Mucosa of stomach (tissue), 1 donor: ENCODE data around the gene DIS3L2.
"Not testable (repeated sequence)": the region's sequence is repeated elsewhere in the genome, so short reads cannot be mapped to it uniquely, and the experiment has no call there.

Source experiments
- H3K27me3 ChIP-seq: one replicate; pipeline ENCODE4 v1.7.0; 2013; ENCODE audit warnings: mild to moderate bottlenecking, low read length; ENCODE audit not compliant: control insufficient read depth, insufficient read depth
- H3K36me3 ChIP-seq: one replicate; pipeline ENCODE4 v1.7.0; 2013; ENCODE audit warnings: low read length; ENCODE audit not compliant: control insufficient read depth, insufficient read depth
- H3K4me1 ChIP-seq: one replicate; pipeline ENCODE4 v1.7.0; 2013; ENCODE audit warnings: mild to moderate bottlenecking, low read length; ENCODE audit not compliant: control insufficient read depth, insufficient read depth
- H3K4me3 ChIP-seq: one replicate; pipeline ENCODE4 v1.7.0; 2013; ENCODE audit warnings: low read length
- H3K9ac ChIP-seq: one replicate; pipeline ENCODE4 v1.7.0; 2013; ENCODE audit warnings: mild to moderate bottlenecking, low read length, moderate library complexity
- H3K9me3 ChIP-seq: one replicate; pipeline ENCODE4 v1.7.0; 2013; ENCODE audit warnings: mild to moderate bottlenecking, low read length, moderate library complexity; ENCODE audit not compliant: control insufficient read depth
- donor health status: Pancreatic carcinoma.

DIS3L2 gene

DNA sequence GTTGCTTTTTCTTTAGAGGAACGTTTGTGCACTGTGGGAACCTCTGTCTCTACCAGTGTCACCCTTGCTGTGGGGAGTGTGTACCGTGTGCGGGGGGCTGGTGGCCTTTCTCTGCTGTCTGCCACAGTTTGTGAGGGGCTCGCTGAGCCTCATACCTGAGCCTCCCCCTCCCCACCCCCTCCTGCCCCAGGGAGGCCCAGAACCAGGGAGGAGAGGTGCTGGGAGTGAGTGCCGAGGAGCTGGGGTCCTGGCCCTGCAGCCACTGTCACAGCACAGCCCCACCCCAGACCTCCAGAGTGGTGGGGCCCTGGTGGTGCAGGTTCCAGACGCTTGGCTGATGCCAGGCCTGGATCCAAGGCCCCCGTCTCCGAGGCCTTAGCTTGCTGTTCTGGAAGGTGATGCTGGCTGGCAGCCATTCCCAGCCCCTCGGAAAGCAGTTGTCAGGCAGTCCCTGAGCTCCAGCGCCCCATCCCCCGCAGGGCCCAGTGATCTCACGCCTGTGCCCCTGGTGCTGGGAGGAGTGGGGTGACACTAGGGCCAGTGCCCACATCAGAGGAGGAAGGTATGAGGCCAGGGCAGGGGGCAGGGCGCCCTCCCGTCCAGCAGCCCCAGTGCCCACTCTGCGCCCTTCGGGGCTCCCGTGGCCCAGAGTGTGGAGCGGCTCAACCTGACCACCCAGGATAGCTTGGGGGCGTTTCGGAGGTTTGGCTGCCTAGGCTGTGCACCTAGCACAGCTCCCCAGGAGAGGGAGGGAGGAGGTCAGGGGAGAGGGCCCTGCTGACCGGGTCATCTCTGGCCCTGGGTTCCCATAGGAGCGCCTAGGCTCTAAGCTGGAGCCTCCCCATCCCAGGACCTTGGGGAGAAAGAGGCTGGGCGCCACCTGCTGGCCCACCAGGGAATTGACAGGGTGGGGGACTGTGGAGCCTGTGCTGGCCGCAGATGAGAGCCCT is 364.1 kb downstream of the DIS3L2 start:
- Histone ChIP-seq H3K27me3 (no peaks in the 10 kb centered on the region), H3K4me3 (no peak overlapping the region), H3K9ac (no peak overlapping the region), H3K36me3 (no peaks in the 10 kb centered on the region), H3K9me3 (no peaks in the 10 kb centered on the region), H3K4me1 (peaks cover 4% of the 10 kb centered on the region)

DNA sequence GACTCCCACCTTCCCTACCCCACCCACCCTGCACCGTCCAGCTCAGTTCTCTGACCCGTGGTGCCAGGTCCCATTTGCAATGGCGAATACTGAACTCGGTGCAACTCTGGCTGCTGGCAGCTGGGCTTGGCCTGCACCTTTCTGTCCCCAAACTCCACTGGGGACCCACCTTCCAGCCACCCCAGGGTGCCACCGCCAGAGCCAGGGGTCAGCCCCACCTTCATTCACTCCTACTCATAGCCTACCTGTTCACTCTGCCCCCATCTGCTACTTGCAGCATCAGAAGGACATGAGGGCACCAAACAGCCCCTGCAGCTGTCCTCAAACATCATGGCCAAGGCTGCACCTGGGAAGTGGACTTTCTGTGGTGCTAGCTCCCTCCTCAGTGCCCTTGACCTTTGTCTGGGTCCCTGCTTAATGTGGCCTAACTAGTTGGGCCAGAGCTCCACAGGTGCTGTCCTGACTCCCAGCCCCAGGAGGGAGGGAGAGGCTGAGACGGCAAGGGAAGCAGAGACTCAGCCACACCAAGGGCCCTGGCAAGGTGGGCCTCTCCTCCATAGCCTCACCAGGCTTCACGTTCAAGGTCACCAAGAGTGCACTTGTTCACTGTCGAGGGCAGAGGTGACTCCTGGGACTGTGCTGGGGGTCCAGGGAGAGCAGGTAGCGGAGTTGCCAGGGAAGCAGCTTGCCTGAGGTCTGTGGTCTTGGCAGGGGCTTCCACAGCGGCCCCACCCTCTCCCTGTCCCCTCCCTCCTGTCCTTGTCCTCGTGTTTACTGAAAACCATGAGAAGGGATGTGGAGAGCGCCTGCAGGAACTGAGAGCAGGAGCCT is 365.0 kb downstream of the DIS3L2 start:
- not testable (repeated sequence) for H3K27me3 ChIP-seq, H3K9ac ChIP-seq

DNA sequence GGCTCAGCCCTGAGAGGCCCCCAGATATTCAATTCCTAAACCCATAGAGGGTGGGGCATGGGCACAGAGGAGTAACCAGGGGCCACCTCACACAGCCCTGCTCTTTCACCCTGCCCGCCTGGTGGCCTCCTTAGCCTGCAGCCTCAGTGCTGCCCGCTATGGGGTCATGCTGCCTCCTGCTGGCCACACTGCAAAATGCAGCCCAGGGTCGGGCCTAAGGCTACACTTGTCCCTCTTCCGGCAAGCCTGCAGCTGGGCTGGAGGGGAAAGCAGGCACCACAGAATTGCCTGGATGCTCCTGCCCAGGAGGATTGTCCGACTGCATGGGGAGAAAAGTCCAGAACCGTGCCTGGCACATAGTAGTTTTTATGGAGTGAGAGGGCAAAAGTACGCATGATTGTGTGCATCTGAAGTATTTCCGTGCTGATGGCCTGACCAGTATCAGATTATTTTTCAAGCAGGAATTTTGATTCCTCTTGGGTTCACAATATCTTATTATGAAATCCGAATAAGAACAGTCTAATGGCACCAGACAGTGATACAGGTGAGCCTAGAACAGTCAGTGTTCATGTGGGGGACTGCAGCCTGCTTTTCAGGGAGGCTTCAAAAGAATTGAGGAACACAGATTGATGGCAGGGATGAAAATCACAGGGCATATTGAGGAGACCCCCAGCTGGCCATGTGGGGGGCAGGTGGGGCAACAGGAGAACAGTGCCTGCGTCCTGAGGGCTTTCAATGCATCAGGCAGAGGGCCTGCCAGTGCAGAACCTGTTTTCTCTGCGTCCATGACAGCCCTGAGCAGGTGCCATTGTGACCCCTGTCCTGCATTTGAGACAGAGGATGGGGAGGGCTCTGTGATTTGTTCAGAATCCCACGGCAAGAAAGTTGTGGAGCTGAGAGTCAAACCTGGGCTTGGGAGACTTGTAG is 365.9 kb downstream of the DIS3L2 start:
- no peaks in the 10 kb centered on the region for H3K27me3 ChIP-seq
- no peaks in the 10 kb centered on the region for H3K36me3 ChIP-seq
- no peak overlapping the region for H3K4me3 ChIP-seq
- H3K4me1 ChIP-seq, result no peaks in the 10 kb centered on the region
- no peak overlapping the region for H3K9ac ChIP-seq
- H3K9me3 ChIP-seq, result no peaks in the 10 kb centered on the region

More for the DNA sequence above, 365.0 kb downstream of the DIS3L2 start:
- not testable (repeated sequence) for H3K9me3 ChIP-seq, H3K4me3 ChIP-seq, H3K36me3 ChIP-seq, H3K4me1 ChIP-seq

DNA sequence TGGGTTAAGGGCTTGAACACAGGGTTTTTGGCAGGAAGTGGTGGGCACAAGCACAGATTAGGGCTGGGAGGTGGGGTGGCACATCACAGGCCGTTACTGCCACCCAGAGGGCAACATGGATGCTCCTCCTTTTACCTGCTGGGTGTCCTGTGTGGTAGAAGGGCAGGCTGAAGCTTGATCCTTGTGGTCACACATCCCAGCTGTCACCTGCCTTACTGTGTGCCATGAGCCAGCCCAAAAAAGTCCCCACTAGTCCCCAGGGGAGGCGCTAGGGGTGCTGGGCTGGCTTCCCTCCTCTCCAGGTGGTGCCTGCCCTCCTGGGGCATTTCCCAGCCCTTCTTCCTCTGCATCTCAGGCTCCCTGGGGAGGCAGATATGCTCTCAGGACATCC is 366.5 kb downstream of the DIS3L2 start:
- Histone ChIP-seq H3K27me3 (no peaks in the 10 kb centered on the region), H3K9me3 (no peaks in the 10 kb centered on the region), H3K36me3 (no peaks in the 10 kb centered on the region), H3K4me1 (no peaks in the 10 kb centered on the region), H3K9ac (no peak overlapping the region), H3K4me3 (no peak overlapping the region)

DNA sequence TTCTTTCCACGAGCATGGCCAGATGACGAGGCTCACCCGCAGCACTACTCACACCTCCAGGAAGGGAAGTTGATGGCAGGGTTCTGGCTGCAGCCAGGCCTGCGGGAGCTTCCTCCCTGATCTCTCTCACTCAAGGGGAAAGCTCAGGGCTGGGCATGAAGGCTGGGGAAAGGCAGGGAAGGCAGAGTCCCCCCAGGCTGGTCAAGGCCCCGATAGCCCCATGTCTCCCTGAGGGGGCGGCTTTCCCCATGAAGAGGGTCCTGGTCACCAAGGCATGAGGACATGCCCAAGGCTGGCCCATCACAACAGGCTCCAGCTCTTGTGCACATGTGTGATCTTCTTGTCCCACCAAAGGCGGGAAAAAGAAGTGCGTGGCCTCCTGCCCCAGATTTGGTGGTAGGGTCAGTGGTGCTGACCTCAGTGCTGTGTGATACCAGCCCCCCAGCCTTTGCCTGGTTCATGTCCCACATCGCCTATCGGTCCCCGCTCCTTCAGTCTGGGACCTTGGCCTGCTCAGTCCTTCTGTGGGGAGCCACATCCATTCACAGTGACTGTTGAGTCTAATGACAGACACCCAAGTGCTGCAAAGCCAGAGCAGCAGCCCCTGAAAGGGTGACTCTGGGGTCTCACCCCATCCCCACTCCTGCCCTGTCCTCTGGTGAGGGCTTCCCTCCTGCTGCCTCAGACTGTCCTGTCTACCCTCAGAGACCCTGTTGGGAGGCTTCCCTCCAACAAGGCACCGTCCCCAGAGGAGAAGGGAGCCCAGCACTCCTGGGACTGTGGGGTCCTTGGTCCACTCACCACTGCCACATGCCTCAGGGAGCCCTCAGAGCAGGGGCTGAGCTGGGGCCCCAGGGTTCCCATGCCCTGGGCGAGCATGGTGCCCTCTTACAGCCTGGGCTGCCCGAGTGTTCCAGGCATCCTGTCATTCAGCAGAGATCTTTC is 367.3 kb downstream of the DIS3L2 start:
- no peaks in the 10 kb centered on the region for H3K36me3 ChIP-seq
- H3K27me3 ChIP-seq, result no peaks in the 10 kb centered on the region
- H3K4me3 ChIP-seq, result no peak overlapping the region
- H3K4me1 ChIP-seq, result no peaks in the 10 kb centered on the region
- no peaks in the 10 kb centered on the region for H3K9me3 ChIP-seq
- H3K9ac ChIP-seq, result no peak overlapping the region

DNA sequence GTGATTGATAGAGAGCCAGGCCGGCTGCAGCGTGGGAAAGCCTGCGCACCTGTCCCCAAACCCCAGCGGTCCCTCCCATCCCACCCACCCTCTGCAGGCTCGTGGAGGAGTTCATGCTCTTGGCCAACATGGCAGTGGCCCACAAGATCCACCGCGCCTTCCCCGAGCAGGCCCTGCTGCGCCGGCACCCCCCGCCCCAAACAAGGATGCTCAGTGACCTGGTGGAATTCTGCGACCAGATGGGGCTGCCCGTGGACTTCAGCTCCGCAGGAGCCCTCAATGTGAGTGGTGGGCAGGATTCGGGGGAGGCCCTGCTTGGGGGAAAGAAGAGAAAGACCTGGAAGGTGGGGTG is 368.2 kb downstream of the DIS3L2 start:
- no peaks in the 10 kb centered on the region for H3K36me3 ChIP-seq
- H3K27me3 ChIP-seq, result no peaks in the 10 kb centered on the region
- H3K9ac ChIP-seq, result no peak overlapping the region
- H3K4me1 ChIP-seq, result no peaks in the 10 kb centered on the region
- no peak overlapping the region for H3K4me3 ChIP-seq
- no peaks in the 10 kb centered on the region for H3K9me3 ChIP-seq

DNA sequence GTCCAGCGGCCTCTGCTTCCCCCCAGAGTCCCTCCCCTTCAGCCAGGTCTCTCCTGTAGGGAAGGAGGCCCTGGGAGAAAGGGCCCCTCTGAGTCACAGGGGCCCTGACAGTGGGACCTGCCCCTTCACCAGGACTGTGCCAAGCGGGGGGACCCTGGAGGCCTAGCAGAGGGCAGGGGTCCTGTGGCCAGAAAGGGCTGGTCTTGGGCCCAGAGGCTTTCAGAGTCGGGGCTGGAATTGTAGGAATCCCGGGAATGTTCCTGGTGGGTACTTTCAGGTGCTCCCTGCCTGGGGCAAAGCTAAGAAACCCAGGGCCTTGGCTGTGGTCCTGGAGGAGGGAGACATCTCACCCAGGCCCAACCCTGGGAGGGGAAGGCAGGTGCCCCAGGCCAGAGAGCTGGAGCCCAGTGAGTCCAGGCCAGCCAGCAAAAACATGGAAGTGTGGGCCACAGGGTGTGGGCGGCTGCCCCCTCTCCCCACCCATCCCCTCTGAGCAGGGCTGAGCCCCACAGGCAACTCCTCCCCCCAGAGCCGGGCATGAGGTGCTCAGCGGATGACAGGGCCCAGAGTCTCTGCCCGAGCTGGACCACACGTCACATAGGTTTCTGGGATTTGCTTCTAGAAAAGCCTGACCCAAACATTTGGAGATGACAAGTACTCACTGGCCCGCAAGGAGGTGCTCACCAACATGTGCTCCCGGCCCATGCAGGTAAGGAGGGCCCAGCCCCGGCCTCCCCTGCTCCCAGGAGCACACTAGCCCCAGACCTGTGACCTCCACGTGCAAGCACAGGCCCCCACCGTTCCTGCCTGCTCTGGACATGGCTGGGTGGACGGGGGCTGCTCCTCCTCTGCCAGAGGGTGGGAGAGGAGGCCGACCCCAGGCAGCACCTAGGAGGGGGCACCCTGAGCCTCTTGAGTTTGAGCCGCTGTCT is 368.8 kb downstream of the DIS3L2 start:
- Histone ChIP-seq H3K4me1 (no peaks in the 10 kb centered on the region), H3K4me3 (no peak overlapping the region), H3K9ac (no peak overlapping the region), H3K36me3 (no peaks in the 10 kb centered on the region), H3K27me3 (no peaks in the 10 kb centered on the region), H3K9me3 (no peaks in the 10 kb centered on the region)

DNA sequence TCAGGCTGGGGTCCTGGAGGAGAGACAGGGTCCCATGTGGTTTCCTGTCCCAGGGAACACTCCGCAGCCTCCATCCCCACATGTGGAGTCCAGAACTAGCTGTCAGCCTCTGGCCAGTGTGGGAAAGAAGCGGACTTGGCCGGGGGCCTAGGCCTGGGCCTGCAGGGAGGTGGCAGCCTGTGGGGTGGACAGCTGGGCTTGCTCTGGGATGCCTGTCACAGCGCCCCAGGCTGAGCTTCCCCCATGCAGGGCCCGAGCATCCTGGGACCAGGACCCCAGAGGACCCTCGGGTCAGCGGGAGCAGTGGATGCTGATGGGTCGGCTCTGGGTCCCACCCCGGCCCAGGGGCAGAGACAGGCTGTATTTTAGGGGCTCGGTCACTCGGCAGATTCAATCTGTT is 369.5 kb downstream of the DIS3L2 start:
- H3K9ac ChIP-seq, H3K4me3 ChIP-seq, H3K9me3 ChIP-seq, H3K27me3 ChIP-seq, H3K4me1 ChIP-seq, H3K36me3 ChIP-seq: not testable (repeated sequence)

DNA sequence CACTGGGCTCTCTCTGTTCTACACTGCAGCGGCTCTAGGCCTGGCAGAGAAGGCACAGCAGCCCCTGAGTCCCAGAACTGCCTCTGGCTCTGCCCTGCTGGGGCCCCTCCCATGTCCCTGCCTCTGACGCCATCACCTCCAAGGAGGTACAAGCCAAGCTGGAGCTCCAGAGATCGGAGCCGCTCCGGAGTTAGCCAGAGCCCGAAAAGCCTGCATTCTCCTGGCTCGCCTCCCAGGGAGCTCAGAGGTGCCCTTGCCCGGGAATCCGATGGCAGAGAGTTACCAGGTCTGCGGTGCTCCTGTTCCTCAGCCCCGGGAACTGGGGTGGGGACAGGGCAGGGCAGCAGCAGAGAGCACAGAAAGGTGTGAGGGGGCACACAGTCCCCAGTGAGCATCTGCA is 370.1 kb downstream of the DIS3L2 start:
- not testable (repeated sequence) for H3K9ac ChIP-seq, H3K4me1 ChIP-seq, H3K36me3 ChIP-seq, H3K9me3 ChIP-seq, H3K27me3 ChIP-seq, H3K4me3 ChIP-seq

DNA sequence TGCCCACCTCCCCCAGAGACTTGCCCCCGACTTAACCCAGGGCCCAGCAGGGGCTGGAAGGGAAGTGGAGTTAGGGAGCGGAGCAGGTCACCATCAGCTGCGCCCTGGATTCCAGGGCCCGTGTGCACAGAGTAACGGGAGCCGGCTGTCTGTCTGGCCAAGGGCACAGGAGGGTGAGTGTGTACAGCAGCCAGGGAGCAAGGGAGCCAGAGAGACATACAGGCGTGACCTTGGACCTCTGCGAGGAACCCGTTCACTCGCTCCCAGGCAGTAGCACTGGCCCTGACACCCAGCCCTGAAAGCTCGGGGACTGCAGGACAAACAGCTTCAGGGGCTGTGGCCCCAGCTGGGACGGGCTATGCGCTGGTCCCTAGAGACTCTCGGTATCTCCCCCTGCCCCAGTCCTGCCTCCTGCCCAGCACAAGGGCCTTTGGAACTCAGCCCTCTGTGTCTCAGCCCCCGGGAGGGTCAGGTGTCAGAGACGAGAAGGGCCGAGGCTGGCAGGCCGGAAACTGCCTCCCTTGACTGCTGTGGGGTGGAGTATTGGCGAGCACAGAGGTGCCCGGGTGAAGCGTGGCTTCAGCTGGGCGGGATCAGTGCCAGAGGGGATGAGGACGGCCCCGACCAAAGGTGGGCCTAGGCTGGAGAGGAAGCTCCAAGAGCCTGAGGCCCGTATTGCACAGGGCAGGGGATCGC is 370.9 kb downstream of the DIS3L2 start:
- not testable (repeated sequence) for H3K36me3 ChIP-seq, H3K9ac ChIP-seq, H3K9me3 ChIP-seq, H3K4me1 ChIP-seq, H3K4me3 ChIP-seq, H3K27me3 ChIP-seq
